HG02970 (cell line): ENCODE results near the gene JPT2.

Experiments used
- ATAC-seq: cut with Tn5 transposase; IDR thresholded peaks from one replicate; pipeline ENCODE4 v1.9.1; 2021; ENCODE audit warnings: mild to moderate bottlenecking, moderate library complexity, moderate number of reproducible peaks; ENCODE audit not compliant: unreplicated experiment, low FRiP score

The JPT2 gene

GRCh38 chr16:1749152-1750117 is 71.4 kb downstream of the JPT2 start:
- ATAC-seq = no peak
